T-cell (primary cell): ENCODE data around the gene C22orf39. TPM values are rescaled to one million over a fixed set of nuclear protein-coding genes. Genes with fewer than 3 reads are reported as not detected.

ENCODE experiments used
- ATAC-seq, 4 experiments: fragments of 200-7000 bp in 3 of 4; fragments of 150-1000 bp in 1 of 4; cut with Tn5 transposase; replicated peaks in 1 of 4; 1 replicate in 3 of 4; 2 replicates in 1 of 4; pipeline ENCODE4 v1.10.0; 2021; ENCODE audit warnings: moderate library complexity in 3 of 4, mild to moderate bottlenecking in 2 of 4, moderate number of reproducible peaks in 1 of 4
- CTCF ChIA-PET, 2 donors: fragments of 300-600 bp; sonication (Branson Sonifier 250); formaldehyde crosslinking; loops; one replicate each; lab custom pipeline; 2022; ENCODE audit warnings: antibody characterized with exemption in 2 of 2; lab: Charles Lee
- POLR2A ChIA-PET, 2 donors: fragments of 300-600 bp; sonication (Branson Sonifier 250); formaldehyde crosslinking; loops; one replicate each; lab custom pipeline; 2022; ENCODE audit warnings: antibody characterized with exemption in 2 of 2; lab: Charles Lee
- DNase-seq, 35 experiments: peaks; one replicate each; pipeline versions ENCODE4 v3.0.0 to v3.0.0-alpha.2; 2013 to 2023
- H3K27ac ChIP-seq: one replicate; pipeline ENCODE4 v1.5.1; 2013; ENCODE audit warnings: low read length
- H3K27me3 ChIP-seq, 2 experiments: replicated peaks in 1 of 2; 1 replicate in 1 of 2; 2 replicates in 1 of 2; pipeline versions ENCODE4 v1.6.1 to v1.7.0; 2013; ENCODE audit warnings: low read length in 1 of 2, mixed read lengths in 1 of 2; ENCODE audit not compliant: control insufficient read depth in 2 of 2, insufficient read depth in 2 of 2; ENCODE audit errors: extremely low read depth in 1 of 2
- H3K36me3 ChIP-seq, 2 donors: 1 replicate in 1 of 2; 2 replicates in 1 of 2; pipeline versions ENCODE4 v1.6.1 to v1.7.0; 2013; ENCODE audit warnings: low read length in 1 of 2; ENCODE audit not compliant: control insufficient read depth in 2 of 2, insufficient read depth in 1 of 2; ENCODE audit errors: extremely low read depth in 1 of 2
- H3K4me1 ChIP-seq, 2 experiments: 1 replicate in 1 of 2; 2 replicates in 1 of 2; pipeline versions ENCODE4 v1.6.1 to v1.7.0; 2013; ENCODE audit warnings: low read length in 2 of 2, mixed read lengths in 1 of 2; ENCODE audit not compliant: insufficient read depth in 2 of 2, control insufficient read depth in 1 of 2; ENCODE audit errors: extremely low read depth in 1 of 2
- H3K4me3 ChIP-seq, 2 donors: 1 replicate in 1 of 2; 2 replicates in 1 of 2; pipeline versions ENCODE4 v1.5.1 to v1.7.0; 2013; ENCODE audit warnings: mild to moderate bottlenecking in 2 of 2, low read length in 1 of 2, moderate library complexity in 1 of 2; ENCODE audit not compliant: control insufficient read depth in 1 of 2; ENCODE audit errors: extremely low read depth in 1 of 2
- H3K9me3 ChIP-seq: 2 replicates; pipeline ENCODE4 v1.7.0; 2013
- H3K27ac Mint-ChIP-seq, 2 donors: one replicate each; pipeline ENCODE4 v1.8.0; 2020 to 2021; ENCODE audit warnings: mild to moderate bottlenecking in 2 of 2, mixed read lengths in 2 of 2
- H3K27me3 Mint-ChIP-seq, 2 donors: one replicate each; pipeline ENCODE4 v1.8.0; 2021 to 2022; ENCODE audit warnings: mixed read lengths in 2 of 2
- H3K36me3 Mint-ChIP-seq: one replicate; pipeline ENCODE4 v1.8.0; 2021; ENCODE audit warnings: mixed read lengths
- H3K4me1 Mint-ChIP-seq, 3 donors: one replicate each; pipeline ENCODE4 v1.8.0; 2020 to 2022; ENCODE audit warnings: mixed read lengths in 3 of 3, mild to moderate bottlenecking in 1 of 3
- H3K4me3 Mint-ChIP-seq, 3 donors: one replicate each; pipeline ENCODE4 v1.8.0; 2020 to 2022; ENCODE audit warnings: mild to moderate bottlenecking in 3 of 3, mixed read lengths in 3 of 3, moderate library complexity in 3 of 3
- H3K9me3 Mint-ChIP-seq, 3 donors: one replicate each; pipeline ENCODE4 v1.8.0; 2020 to 2022; ENCODE audit warnings: mixed read lengths in 3 of 3
- WGBS: methylation state at CpG from one replicate; pipeline ENCODE4 v1.1.5; 2013; ENCODE audit warnings: missing lambda C conversion rate; ENCODE audit not compliant: insufficient coverage; 5-methylcytosine and 5-hydroxymethylcytosine counted together
- total RNA-seq, 35 experiments: library from RNA in 6 of 35; stranded (reverse) in 6 of 35; fragments of 120-200 nt in 1 of 35; gene quantifications; one replicate each; pipeline versions ENCODE4 v1.2.1 to v1.2.4 and lab custom pipeline; 2013 to 2026

C22orf39 gene
- total RNA-seq, 5 donors from 2014 or later (not counting 1 experiment from before 2014, with no cell fraction given), result 34.5 to 41.3 (median 40.9) TPM

DNA sequence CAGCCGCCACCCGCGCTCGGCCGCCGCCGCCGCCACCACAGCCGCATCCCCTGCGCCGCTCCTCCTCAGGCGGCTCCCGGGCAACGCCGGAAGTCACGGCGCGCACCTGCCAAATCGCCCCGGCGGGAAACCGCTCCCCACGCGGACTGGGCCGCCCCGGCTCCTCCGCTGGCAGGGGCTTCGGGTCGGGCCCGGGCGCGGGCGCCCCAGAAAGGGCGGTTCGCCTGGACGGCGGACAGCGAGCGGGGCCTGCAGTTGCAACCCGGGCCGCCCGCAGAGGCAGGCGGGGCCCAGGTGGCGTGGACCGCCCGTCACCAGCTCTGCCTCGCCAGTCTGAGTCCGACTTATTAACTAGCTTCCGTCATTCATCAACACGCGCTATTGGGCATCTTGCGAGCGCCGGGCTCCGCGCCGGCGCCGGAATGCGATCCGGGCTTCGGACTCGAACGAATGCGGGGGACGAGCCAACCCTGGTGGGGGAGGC is 15.8 kb downstream of the C22orf39 start, which contains the start of gene HIRA:
Gene HIRA (minus strand): TSS at position 85 of the 484 bp plus-strand sequence. CDS start 257 bp downstream, outside the sequence.
- Mint-ChIP-seq H3K4me3 (peak within 1 kb of the TSS; percentile 87 to 93 (median 91)), H3K27me3 (no peaks in the 10 kb centered on the region), H3K27ac (peak within 1 kb of the TSS; percentile 92), H3K4me1 (peaks cover 47 to 54% (median 49%) of the 10 kb centered on the region in 3 donors), H3K36me3 (peaks cover 12% of the 10 kb centered on the region), H3K9me3 (no peaks in the 10 kb centered on the region)
- ATAC-seq (peak; percentile 70 to 74 (median 73)), DNase-seq (peak; percentile 57 to 91 (median 78))
- no peaks in the 10 kb centered on the region for H3K27me3 ChIP-seq
- H3K4me3 ChIP-seq, result peak within 1 kb of the TSS; percentile 93 to 98
- 0% methylated on average over 62 of the region's 66 CpGs for WGBS
- H3K27ac ChIP-seq, result peak within 1 kb of the TSS; percentile 92
- ChIA-PET POLR2A (interaction anchor here in 1 of 2 donors (0.6 kb wide), 1 partner anchor 418 kb away, joined by 5 read pairs; no protein-coding TSS in a partner anchor), CTCF (no interaction called here)
- H3K4me1 ChIP-seq, result peaks cover 14 to 42% of the 10 kb centered on the region in 2 experiments
- no peaks in the 10 kb centered on the region for H3K9me3 ChIP-seq
- peaks cover 0 to 16% of the 10 kb centered on the region in 2 donors for H3K36me3 ChIP-seq

DNA sequence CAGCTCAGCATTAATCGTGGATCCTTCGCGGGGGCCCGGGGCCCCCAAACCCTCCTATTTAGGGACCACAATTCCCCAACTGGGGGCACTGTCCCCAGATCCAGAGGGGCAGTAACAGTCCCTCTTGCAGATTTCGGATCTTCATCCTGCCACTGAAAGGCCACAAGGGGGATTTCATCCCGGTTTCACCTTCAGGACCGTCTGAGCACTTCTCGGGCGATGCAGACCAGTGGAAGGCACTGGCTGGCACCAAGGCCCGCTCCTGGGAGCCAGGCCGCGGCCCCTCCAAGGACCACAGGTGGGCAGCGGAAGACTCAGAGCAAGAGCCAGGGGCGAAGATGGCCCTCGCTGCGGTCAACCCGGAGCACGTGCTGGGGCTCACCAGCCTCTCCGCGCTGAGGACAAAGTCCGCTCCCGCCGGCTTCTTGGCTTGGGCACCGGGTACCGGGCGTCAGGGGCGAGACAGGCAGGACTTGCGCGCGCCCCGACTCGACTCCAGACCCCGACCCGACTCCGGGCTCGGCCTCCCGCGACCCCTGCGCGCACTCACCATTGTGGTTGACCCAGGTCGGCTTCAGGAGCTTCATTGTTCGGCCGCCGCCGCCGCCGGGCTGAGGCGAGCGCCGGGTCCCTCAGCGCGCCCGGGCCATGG is 16.5 kb downstream of the C22orf39 start:
- Histone ChIP-seq H3K4me1 (peaks cover 14 to 46% of the 10 kb centered on the region in 2 experiments), H3K27me3 (no peaks in the 10 kb centered on the region), H3K36me3 (peaks cover 0 to 19% of the 10 kb centered on the region in 2 donors), H3K4me3 (peak overlapping the region; percentile 66 to 92), H3K9me3 (no peaks in the 10 kb centered on the region), H3K27ac (peak overlapping the region; percentile 60)
- ChIA-PET POLR2A (interaction anchor here in 1 of 2 donors (0.6 kb wide), 1 partner anchor 417 kb away, joined by 5 read pairs; no protein-coding TSS in a partner anchor), CTCF (no interaction called here)
- Mint-ChIP-seq H3K27me3 (no peaks in the 10 kb centered on the region), H3K9me3 (no peaks in the 10 kb centered on the region), H3K4me1 (peaks cover 53 to 58% (median 56%) of the 10 kb centered on the region in 3 donors), H3K4me3 (peak overlapping the region; percentile 83 to 93 (median 85)), H3K27ac (peak overlapping the region; percentile 78 to 88), H3K36me3 (peaks cover 10% of the 10 kb centered on the region)
- no peak for ATAC-seq
- under 1% methylated on average over 53 of the region's 53 CpGs for WGBS
- DNase-seq, result peak in 5 of 35 experiments; percentile 7 to 37 (median 16)

- peak overlapping the region; percentile 60 for H3K27ac ChIP-seq
- Mint-ChIP-seq H3K4me1 (peaks cover 58 to 61% (median 59%) of the 10 kb centered on the region in 3 donors), H3K27me3 (no peaks in the 10 kb centered on the region), H3K4me3 (peak overlapping the region; percentile 83 to 93 (median 85)), H3K27ac (peak overlapping the region; percentile 78 to 88), H3K9me3 (no peaks in the 10 kb centered on the region), H3K36me3 (peaks cover 7% of the 10 kb centered on the region)
- POLR2A ChIA-PET, result no interaction called here
- DNase-seq (peak in 33 of 35 experiments; percentile 22 to 66 (median 52)), ATAC-seq (peak in 1 of 4 experiments; percentile 25)
- 4% methylated on average over 7 of the region's 12 CpGs for WGBS
- H3K36me3 ChIP-seq, result peaks cover 0 to 16% of the 10 kb centered on the region in 2 donors
- no peaks in the 10 kb centered on the region for H3K27me3 ChIP-seq
- no peaks in the 10 kb centered on the region for H3K9me3 ChIP-seq
- peaks cover 14 to 48% of the 10 kb centered on the region in 2 experiments for H3K4me1 ChIP-seq
- H3K4me3 ChIP-seq, result peak overlapping the region; percentile 66 to 92
- CTCF ChIA-PET, result no interaction called here
Observed at GRCh38 chr22:19429950-19430889, 17.3 kb downstream of the C22orf39 start.

DNA sequence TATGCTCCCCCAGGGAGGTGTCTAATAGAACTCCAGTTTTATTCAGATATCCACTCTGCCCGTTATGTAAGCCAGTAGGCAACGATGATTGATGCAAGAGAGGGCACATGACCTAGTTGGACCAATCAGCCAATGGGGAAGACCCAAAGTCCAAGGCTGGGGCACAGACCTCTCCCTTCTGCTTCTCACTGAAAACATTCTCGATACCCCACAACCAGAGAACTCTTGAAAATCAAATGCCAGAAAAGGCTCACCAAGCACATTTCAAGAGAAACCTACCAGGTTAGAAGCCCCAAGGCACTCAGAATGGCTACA is 23.4 kb downstream of the C22orf39 start:
- POLR2A ChIA-PET, result no interaction called here
- peaks cover 10 to 65% of the 10 kb centered on the region in 2 experiments for H3K4me1 ChIP-seq
- Mint-ChIP-seq H3K9me3 (no peaks in the 10 kb centered on the region), H3K36me3 (peaks cover 6% of the 10 kb centered on the region), H3K4me3 (no peak overlapping the region), H3K27me3 (no peaks in the 10 kb centered on the region), H3K4me1 (peaks cover 81 to 90% (median 88%) of the 10 kb centered on the region in 3 donors), H3K27ac (peak overlapping the region in 1 of 2 donors; percentile 36)
- H3K4me3 ChIP-seq, result no peak overlapping the region
- peak overlapping the region; percentile 32 for H3K27ac ChIP-seq
- peaks cover 0 to 10% of the 10 kb centered on the region in 2 donors for H3K36me3 ChIP-seq
- no peak for ATAC-seq
- no peak for DNase-seq
- CTCF ChIA-PET, result no interaction called here
- WGBS, result 96% methylated on average over 3 of the region's 3 CpGs
- no peaks in the 10 kb centered on the region for H3K9me3 ChIP-seq
- no peaks in the 10 kb centered on the region for H3K27me3 ChIP-seq

DNA sequence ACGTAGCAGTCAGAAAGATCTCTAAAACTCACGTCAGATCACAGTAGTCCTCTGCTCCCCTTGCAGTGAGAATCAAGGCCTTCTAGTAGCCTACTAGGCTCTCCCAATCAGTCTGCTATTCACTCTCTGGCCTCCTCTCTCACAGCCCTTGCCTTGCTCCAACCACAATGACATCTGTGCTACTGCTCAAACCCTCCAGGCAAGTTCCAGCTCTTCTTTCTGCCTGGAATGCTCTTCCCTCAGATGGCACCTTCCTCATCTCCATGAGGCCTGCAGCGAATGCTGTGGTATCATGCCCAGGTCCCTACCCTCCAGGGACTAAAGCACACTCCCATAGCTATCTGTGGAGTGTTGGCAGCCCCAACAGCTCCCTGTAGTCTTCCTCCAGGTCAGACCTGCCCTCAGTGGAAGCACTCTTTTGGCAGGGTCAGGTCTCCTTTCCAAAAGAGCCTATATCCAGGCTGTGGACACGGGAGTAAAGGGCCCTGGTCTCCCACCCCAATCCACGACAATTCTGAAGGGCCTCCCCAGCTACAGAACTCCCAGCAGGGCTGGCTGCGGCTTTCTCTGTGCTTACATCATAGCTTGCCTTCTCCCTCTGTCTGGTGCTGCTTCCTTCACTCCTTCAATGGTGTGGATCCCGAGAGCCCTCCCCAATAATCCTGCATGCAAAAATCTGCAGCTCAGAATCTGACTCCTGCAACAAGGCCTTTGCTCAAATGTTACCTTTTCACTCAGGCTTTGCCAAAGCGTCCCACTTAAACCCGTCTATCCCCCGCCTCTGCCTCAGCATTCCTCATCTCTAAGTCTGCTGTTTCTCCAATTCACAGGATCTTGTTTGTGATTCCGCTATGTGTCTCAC is 24.8 kb downstream of the C22orf39 start:
- ATAC-seq (no peak), DNase-seq (no peak)
- ChIA-PET POLR2A (interaction anchor here in 1 of 2 donors (0.6 kb wide), 1 partner anchor 19 kb away, joined by 3 read pairs; no protein-coding TSS in a partner anchor), CTCF (no interaction called here)
- H3K27ac Mint-ChIP-seq, result peak overlapping the region; percentile 25 to 53
- Histone ChIP-seq H3K27ac (peak overlapping the region; percentile 36), H3K27me3 (no peaks in the 10 kb centered on the region), H3K4me1 (peaks cover 12 to 61% of the 10 kb centered on the region in 2 experiments), H3K36me3 (peaks cover 0 to 6% of the 10 kb centered on the region in 2 donors), H3K9me3 (no peaks in the 10 kb centered on the region), H3K4me3 (no peak overlapping the region)
- no peaks in the 10 kb centered on the region for H3K9me3 Mint-ChIP-seq
- H3K36me3 Mint-ChIP-seq, result no peaks in the 10 kb centered on the region
- H3K27me3 Mint-ChIP-seq, result no peaks in the 10 kb centered on the region
- peaks cover 79 to 89% (median 82%) of the 10 kb centered on the region in 3 donors for H3K4me1 Mint-ChIP-seq
- WGBS, result 88% methylated on average over 11 of the region's 11 CpGs
- no peak overlapping the region for H3K4me3 Mint-ChIP-seq
